HT1080 (cell line): ENCODE results near the gene CENPF. TPM values are rescaled to one million over a fixed set of nuclear protein-coding genes. Genes with fewer than 3 reads are reported as not detected.
A peak's percentile ranks its signal among the peaks of the same experiment; 100 is the strongest.
"Not testable (repeated sequence)": the region's sequence is repeated elsewhere in the genome, so short reads cannot be mapped to it uniquely, and the experiment has no call there.

ENCODE experiments used
- DNase-seq: peaks from one replicate; pipeline ENCODE4 v3.0.0-alpha.2; 2015; ENCODE audit warnings: low read depth
- total RNA-seq: library from RNA; depleted of rRNA; stranded (reverse); fragments of >200 nt; shearing (Covaris generic); gene quantifications from 2 replicates; pipeline ENCODE4 v1.2.3, GENCODE V29; 2014

CENPF gene
- total RNA-seq, 1 experiment from 2014 or later = 67.4 TPM

DNA sequence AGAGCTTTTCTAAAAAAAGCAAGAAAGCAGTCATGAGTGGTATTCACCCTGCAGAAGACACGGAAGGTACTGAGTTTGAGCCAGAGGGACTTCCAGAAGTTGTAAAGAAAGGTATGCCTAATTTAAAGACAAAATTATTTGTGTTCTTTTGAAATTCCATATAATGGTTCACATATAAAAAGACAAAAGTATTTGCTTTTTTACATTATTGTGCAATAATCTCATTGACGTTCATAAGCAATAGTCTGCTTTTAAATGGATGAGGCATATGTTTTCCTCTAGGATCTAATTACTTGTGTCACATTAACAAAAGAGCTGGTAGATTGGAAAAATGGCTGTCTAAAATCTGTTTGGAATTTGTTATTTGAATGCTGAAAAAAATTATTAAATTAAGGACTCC is 54.3 kb downstream of the CENPF start:
- no peak for DNase-seq

DNA sequence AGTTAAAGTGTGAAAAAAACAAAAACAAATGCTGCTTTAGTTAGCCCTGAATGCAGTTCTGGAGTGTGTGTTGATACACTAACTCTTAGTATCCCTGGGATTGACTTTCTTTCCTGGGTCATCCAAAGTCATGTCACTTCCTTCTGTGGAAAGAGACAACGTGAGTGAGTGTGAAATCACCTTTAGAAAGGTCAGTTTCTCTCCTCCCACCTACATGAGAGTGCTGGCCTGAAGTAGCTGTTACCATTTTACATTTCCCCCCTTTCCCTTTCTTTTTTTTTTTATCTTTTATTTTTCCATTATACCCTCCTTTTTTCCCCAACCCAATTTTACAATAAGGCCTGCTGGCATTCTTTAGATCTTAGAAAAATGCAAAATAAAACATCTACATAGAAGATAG is 55.2 kb downstream of the CENPF start:
- no peak for DNase-seq

DNA sequence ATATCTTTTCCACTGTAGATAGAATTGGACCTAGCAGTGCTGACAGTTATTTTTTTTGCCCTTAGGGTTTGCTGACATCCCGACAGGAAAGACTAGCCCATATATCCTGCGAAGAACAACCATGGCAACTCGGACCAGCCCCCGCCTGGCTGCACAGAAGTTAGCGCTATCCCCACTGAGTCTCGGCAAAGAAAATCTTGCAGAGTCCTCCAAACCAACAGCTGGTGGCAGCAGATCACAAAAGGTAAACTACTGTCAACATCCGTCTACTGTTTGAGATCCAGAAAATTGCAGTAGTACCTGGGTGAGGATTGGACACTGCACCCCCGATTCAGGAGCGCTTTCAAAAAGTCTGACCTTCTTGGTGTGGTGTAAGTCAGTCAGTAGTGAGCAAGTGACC is 55.8 kb downstream of the CENPF start:
- DNase-seq = no peak

DNA sequence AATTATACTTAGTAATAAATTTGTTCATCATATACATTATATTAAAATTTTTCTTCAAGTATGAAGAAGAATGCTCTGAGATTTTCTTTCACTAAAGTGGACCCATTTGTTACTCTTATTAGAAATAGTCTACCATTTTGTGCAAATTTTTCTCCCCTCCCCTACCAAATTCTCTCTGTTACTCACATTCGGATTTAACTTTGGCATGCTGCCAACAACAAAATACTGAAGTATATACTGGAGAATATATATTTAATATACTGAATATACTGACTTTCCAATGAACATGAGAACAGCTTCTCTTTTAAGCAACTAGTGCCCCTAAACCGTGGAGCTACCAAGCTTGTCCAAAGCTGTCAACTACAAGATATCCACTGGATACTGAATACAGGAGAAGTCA is 57.2 kb downstream of the CENPF start:
- DNase-seq = no peak

DNA sequence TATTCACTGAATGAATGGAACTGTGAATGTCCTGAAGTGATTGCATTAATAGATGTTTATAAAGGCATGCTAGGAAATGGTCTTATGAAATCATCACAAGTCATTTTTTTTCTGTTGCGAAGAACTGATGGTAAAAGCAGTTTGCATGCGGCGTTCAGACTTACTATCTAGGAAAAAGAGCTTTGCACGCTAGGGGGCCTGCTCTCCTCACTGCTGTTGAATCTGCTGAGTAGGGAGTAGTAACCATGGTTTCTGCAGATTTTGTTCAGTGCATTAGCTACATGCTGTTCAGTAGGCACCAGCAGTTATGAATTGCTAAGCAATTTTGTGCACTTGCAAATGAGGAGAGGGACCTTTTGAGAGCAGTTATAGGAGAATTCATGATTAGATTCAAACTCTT is 57.9 kb downstream of the CENPF start:
- DNase-seq = no peak

DNA sequence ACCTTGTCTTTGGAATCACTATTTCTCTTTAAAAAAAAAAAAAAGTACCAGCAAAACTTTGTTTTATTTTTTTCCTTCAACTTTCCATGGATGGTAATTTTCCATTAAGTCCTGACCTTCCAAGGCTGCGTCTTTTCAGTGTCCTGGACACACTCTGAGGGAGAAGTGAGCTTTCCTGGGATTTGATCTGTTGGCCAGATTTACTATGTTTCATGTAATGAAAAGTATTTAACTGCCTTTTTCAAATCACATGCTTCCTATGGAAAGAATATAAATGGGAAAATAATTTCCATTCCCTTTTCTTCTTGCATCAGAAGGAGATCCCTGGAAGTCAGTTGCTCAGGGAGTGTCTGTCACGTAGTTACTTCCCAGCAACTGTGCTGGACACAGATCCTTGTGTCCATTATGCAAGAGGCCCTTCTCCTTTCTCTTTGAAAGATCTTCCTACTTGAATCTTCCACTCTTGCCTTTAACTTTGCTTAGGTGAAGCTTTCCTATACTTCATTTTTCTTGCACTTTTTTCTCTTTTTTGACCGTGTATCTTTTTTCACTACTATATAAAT is 59.3 kb downstream of the CENPF start:
- no peak for DNase-seq

DNA sequence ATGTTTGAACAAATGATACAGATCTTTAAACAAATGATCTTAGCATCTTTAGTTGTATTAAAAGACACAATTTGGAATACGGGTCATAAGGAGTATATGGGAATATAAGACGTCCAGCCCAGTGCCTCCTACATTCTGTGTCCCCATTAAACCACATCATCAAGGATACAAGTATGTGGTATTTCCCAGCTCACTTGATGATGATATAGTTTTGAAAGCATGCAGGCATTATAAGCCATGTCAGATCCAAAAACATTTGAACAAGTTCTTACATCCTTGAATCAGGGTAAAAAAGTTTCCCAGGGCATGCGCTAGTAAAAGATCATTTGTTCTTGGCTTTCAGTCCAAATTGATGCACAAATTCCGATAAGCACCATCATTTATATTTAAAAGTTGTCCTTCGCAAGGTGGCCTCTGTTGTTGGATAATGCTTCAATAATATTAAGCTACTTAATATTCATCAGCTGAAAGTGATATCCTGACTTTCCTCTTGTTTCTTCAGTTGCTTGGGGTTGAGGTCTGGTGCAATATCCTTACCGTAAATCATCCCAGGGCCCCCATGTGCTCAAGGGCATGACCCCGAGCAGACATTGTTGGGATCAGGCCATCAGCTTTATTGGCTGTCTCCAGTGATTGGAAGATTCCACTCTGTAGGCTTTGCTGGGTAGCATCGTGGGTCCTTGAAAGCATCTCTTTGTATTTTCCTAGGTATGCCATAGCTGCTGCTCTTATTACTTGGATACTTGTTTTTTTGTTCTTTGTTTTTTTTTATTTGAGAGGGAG is 61.8 kb downstream of the CENPF start:
- no peak for DNase-seq

DNA sequence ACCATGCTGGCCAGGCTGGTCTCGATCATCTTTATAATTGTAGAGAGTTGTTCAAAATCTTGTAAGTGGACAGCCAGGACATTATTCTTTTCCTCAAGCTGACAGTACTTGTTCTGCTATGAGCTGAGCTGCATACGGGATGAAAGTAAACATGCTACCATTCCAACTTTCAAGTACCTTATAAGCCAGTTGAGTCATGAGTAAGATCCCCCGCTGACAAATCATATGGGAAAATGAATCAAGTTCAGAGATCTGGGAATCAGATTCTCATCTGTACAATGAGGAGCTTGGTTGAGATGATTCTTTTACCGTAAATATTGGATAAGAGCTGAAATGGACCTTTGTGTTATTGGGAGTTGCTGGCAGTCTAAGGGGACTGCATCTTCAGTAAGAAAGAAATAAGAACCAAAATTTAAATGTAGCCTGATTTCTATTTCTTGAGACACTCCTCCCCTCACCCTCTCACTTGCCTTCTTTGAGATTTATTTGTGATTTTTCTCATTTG is 62.7 kb downstream of the CENPF start:
- DNase-seq = no peak

DNA sequence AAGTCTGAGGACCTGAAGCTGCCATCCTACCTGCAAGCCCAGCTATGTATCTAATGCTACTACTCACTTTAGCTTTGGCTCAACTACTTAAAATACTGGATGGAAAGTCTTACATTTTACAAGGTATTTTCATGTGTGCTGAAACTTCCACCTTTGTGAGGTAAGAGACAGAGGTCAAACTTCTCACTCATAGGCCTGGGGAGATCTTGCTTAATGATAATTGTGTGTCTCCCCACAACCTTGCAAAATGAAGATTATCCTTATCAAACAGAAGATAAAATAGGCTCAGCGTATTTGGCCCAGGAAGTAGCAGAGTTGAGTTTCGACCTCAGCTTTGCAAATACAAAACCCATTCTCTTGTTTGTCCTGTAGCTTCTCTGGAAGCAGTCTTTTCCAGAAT is 63.7 kb downstream of the CENPF start:
- DNase-seq = no peak

DNA sequence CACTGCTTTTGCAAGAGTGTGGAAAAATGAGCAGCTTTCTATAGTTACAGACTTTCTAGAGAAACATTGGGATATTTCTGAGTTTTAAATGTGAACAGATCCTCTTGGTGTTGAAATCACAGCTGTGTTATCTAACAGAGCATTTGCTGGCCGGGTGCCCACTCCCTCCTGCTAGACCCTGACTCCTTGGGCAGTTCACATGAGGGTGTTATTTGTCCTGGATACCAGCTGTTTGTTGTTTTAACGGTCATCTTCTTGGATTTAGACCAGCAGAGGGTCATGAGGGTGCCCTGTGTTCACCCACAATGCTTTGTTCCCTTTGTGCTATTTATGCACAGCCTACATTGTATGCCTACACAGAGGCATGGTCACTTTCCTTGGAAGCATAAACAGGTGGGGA is 67.1 kb downstream of the CENPF start:
- DNase-seq = peak; percentile 2

DNA sequence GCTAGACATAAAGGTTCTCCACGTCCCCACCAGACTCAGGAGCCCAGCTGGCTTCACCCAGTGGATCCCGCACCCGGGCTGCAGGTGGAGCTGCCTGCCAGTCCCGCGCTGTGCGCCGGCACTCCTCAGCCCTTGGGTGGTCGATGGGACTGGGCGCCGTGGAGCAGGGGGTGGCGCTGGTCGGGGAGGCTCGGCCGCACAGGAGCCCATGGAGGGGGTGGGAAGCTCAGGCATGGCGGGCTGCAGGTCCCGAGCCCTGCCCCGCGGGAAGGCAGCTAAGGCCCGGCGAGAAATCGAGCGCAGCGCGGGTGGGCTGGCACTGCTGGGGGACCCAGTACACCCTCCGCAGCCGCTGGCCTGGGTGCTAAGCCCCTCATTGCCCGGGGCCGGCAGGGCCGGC is 70.0 kb downstream of the CENPF start:
- not testable (repeated sequence) for DNase-seq

DNA sequence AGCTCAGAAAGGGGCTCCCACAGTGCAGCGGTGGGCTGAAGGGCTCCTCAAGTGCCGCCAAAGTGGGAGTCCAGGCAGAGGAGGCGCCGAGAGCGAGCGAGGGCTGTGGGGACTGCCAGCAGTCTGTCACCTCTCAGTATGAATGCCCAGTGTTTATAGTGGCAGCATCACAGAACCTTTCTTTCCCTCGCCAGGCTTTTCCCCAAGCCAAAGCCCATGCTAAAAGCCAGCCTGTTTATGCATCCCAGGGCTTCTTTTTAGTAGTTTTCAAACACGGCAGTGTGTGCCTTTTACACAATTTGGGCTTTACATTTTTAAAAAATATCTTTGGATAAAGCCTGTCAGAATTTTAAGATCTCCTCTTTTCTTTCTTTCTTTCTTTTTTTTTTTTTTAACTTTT is 70.6 kb downstream of the CENPF start:
- no peak for DNase-seq

DNA sequence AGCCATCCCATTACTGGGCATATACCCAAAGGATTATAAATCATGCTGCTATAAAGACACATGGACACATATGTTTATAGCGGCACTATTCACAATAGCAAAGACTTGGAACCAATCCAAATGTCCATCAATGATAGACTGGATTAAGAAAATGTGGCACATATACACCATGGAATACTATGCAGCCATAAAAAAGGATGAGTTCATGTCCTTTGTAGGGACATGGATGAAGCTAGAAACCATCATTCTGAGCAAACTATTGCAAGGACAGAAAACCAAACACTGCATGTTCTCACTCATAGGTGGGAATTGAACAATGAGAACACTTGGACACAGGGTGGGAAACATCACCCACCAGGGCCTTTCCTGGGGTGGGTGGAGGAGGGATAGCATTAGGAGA is 72.5 kb downstream of the CENPF start:
- not testable (repeated sequence) for DNase-seq

DNA sequence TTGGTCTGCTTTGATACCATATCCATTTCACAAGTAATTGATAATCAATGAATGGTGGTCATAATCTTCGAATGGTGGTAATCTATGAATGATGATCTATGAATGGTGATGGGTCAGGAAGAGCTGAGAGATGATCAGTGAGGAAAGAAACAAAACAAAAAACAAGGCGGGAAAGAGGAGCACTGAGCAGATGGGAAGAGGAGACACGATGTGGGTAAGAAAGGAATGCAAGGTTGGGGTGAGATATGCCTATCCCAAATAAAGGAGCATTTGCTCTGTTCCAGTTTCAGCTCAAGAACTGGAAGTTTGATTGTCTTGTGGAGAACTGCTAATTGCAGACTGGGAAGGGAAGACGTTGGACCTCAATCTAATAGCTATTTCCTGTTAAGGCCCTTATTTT is 73.8 kb downstream of the CENPF start:
- DNase-seq = no peak

DNA sequence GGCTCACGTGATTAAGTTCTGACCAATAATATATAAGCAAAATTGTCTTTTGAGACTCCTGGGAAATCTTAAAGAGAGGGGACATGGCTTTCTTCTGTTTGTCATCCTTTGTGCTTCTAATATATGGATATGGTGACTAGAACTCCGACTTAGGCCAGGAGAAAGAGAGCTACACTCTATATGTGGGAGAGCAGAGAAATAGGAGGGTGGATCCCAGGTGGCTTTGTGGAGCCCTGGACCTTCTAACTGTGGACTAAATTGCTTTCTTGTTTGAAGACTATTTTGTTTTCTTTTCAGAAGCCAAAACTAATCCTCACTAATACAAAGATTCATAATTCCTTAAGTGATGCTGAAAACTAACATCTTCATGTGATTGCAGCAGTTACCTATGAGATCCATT is 75.0 kb downstream of the CENPF start:
- no peak for DNase-seq

DNA sequence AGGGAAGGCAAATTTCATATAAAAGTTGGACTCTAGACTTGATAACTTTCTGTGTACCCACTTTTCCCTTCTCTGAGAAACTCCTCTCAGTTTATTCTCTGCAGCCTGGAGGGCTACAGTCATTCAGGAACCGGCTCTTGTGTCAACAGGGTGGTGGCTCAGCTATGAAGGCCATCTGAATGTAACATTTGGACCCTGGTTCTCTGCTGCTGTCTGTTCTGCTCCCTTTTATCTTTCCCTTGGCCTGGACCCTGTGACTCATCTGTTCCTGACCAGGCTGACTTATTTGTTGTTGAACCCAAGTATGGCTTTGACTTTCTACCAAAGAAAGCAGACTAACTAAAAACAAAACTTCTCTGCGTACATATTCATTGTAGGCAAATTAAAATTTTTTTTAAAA is 75.4 kb downstream of the CENPF start:
- peak; percentile 27 for DNase-seq

DNA sequence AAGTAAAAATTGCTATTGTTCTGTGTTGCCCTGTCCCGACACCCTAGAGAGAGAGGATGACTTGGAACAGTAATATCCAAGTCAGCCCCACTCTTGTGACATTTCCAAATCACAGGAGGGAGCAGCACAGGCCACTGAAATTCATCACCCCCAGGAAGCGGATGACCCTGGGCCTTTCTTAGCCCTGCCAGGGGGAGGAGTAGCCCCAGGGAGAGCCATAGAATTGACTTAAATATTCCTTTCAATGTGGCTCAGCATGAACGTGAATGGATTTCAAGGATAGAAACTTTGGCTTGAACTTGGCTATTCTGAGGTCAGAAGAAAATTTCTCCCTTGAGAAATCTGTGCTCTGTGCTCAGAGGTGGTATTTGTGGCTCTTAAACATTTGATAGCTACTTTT is 80.6 kb downstream of the CENPF start:
- no peak for DNase-seq

DNA sequence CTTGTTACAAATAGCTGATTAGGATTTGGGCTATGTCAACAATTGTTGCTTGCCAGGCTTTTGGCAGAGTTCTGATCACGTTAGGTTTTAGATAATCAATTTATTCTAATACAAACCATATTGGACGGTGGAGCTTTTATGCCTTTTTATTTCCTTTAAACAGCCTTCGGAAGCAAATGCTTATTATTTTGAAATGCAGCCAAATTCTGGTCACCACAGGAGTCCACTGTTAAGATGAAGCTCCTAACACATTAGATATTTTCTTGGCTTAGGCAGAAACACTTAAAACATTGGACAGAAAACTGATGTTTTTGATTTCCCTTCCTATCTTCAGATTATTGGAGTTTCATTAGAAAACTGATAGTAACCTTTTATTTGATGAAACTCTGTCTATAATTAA is 82.9 kb downstream of the CENPF start:
- DNase-seq = no peak

DNA sequence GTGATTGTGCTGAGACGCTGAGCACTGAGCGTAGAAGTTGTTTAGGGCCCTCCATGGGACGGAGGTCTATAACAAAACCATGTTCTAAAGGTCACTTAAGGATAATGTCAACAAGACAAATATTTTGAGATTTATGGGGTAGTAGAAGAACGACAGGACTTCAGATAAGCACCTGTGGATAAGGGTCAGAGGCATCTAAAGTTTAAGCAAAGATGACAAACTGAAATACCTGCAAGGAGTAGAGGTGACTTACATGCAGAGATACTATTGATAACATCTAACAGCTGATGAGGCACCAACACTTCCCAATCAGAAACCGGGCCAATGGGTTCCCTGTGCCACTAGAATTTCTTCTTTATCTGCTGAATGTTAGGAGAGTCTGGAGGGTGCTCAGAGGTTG is 83.5 kb downstream of the CENPF start:
- no peak for DNase-seq

DNA sequence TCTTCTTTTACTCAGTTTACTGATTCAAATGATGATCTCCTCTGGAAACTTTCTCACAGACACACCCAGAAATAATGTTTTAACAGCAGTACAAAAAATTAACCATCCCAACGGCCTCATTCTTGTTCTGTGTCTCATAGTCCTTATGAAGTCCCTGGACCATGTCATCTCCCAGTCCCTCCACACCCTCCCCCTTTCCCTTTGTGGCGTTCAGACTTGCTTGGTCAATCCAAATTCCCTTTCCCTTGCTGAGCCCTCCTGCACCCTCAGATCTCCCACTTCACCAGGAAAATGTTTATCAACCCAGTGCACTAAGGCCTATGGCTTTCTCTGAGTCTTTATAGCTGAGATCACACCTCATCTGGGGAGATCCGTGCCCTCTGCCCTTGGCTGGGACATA is 85.9 kb downstream of the CENPF start:
- no peak for DNase-seq

DNA sequence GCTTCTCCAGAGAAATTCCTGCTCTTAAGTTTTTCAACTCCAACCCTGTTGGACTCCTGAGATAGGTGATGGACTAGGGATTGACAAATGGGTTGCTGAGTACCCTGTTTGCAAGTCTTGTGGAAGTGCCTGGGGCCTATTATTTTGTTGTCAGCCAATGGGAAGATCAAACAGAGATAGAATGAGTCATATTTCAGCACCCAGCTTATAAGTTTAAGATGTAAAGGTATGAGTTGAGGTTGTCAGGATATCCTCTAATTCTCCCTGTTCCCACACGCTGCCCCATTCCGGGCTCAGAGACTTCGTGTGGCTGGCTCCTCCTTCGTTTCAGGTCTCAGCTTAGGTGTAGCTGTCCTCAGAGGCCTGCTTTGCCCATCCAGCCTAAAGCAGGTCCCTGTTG is 91.8 kb downstream of the CENPF start:
- no peak for DNase-seq

DNA sequence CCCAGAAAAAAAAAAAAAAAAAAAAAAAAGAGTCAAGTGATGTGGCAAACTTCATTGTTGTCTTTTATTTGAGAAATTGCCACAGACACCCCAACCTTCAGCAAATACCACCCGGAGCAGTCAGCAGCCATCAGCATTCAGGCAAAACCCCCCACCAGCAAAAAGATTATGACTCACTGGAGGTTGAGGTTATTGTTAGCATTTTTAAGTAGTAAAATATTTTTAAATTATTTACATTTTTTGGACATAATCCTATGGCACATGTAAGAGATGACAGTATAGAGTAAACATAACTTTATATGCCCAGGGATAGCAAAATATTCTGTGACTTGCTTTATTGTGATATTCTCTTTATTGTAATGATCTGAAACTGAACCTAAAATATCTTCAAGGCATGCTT is 95.6 kb downstream of the CENPF start:
- DNase-seq = no peak

DNA sequence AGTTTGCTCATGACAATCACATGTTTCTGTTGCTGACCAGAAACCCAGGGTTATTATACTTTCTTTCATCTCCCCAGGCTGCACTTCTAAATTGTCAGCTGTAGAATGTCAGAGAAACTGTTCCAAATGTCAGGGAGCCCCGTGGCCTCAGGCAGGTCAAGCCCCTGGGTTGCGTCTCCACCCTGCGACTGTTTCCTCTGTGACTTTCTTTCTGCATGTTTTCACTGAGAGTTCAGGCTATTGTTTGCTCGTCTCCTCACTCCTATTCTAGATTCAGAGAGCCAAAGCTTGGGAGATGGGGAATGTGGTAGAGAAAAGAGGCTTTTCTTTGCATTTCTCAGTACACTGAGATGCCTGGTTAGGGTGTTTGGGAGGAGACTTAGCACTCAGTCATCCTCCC is 97.4 kb downstream of the CENPF start:
- DNase-seq = no peak
